ENCODE results near the gene ARL6IP5.

ARL6IP5 gene

GRCh38 chr3:69110941-69111546, 26.3 kb downstream of the ARL6IP5 start:
- no peak overlapping the region for H3K4me3 ChIP-seq (ENCODE audit: low read length)
- DNase-seq (ENCODE audit: low read depth, low spot score), result no peak

- DNase-seq (ENCODE audit: low read depth, low spot score), result no peak
- H3K4me3 ChIP-seq (ENCODE audit: low read length), result no peak overlapping the region
Observed at GRCh38 chr3:69113536-69113935, 28.8 kb downstream of the ARL6IP5 start.

GRCh38 chr3:69115731-69116130, 31.0 kb downstream of the ARL6IP5 start:
- no peak for DNase-seq (ENCODE audit: low read depth, low spot score)
- no peak overlapping the region for H3K4me3 ChIP-seq (ENCODE audit: low read length)

GRCh38 chr3:69116162-69116561, 31.4 kb downstream of the ARL6IP5 start:
- no peak for DNase-seq (ENCODE audit: low read depth, low spot score)
- no peak overlapping the region for H3K4me3 ChIP-seq (ENCODE audit: low read length)

GRCh38 chr3:69116897-69117296, 32.2 kb downstream of the ARL6IP5 start:
- H3K4me3 ChIP-seq (ENCODE audit: low read length), result no peak overlapping the region
- DNase-seq (ENCODE audit: low read depth, low spot score), result no peak

- no peak overlapping the region for H3K4me3 ChIP-seq (ENCODE audit: low read length)
- DNase-seq (ENCODE audit: low read depth, low spot score), result no peak
Observed at GRCh38 chr3:69118555-69118954, 33.8 kb downstream of the ARL6IP5 start.

- H3K4me3 ChIP-seq (ENCODE audit: low read length), result no peak overlapping the region
- DNase-seq (ENCODE audit: low read depth, low spot score), result no peak
Observed at GRCh38 chr3:69119138-69119537, 34.4 kb downstream of the ARL6IP5 start.

- no peak for DNase-seq (ENCODE audit: low read depth, low spot score)
- H3K4me3 ChIP-seq (ENCODE audit: low read length), result no peak overlapping the region
Observed at GRCh38 chr3:69119681-69120080, 34.9 kb downstream of the ARL6IP5 start.

GRCh38 chr3:69120879-69121464, 36.2 kb downstream of the ARL6IP5 start:
- no peak overlapping the region for H3K4me3 ChIP-seq (ENCODE audit: low read length)
- DNase-seq (ENCODE audit: low read depth, low spot score), result peak; percentile 88

- DNase-seq (ENCODE audit: low read depth, low spot score), result no peak
- H3K4me3 ChIP-seq (ENCODE audit: low read length), result no peak overlapping the region
Observed at GRCh38 chr3:69121513-69121912, 36.8 kb downstream of the ARL6IP5 start.

- H3K4me3 ChIP-seq (ENCODE audit: low read length), result no peak overlapping the region
- no peak for DNase-seq (ENCODE audit: low read depth, low spot score)
Observed at GRCh38 chr3:69121950-69122349, 37.2 kb downstream of the ARL6IP5 start.

- DNase-seq (ENCODE audit: low read depth, low spot score), result no peak
- H3K4me3 ChIP-seq (ENCODE audit: low read length), result no peak within 1 kb of the TSS
Observed at GRCh38 chr3:69122403-69122802, 37.7 kb downstream of the ARL6IP5 start, which contains the start of gene LMOD3. LMOD3 (minus strand) TSS chr3:69122595; CDS start chr3:69122386, 209 bp downstream.

- DNase-seq (ENCODE audit: low read depth, low spot score), result no peak
- H3K4me3 ChIP-seq (ENCODE audit: low read length), result no peak overlapping the region
Observed at GRCh38 chr3:69126216-69126615, 41.5 kb downstream of the ARL6IP5 start.

- no peak for DNase-seq (ENCODE audit: low read depth, low spot score)
- no peak overlapping the region for H3K4me3 ChIP-seq (ENCODE audit: low read length)
Observed at GRCh38 chr3:69126999-69127398, 42.3 kb downstream of the ARL6IP5 start.

GRCh38 chr3:69128509-69128908, 43.8 kb downstream of the ARL6IP5 start:
- H3K4me3 ChIP-seq (ENCODE audit: low read length), result no peak overlapping the region
- DNase-seq (ENCODE audit: low read depth, low spot score), result no peak

- DNase-seq (ENCODE audit: low read depth, low spot score), result no peak
- no peak overlapping the region for H3K4me3 ChIP-seq (ENCODE audit: low read length)
Observed at GRCh38 chr3:69129531-69129930, 44.8 kb downstream of the ARL6IP5 start.

- DNase-seq (ENCODE audit: low read depth, low spot score), result no peak
- H3K4me3 ChIP-seq (ENCODE audit: low read length), result no peak overlapping the region
Observed at GRCh38 chr3:69130689-69131088, 46.0 kb downstream of the ARL6IP5 start.

- H3K4me3 ChIP-seq (ENCODE audit: low read length), result no peak overlapping the region
- DNase-seq (ENCODE audit: low read depth, low spot score), result no peak
Observed at GRCh38 chr3:69137005-69137404, 52.3 kb downstream of the ARL6IP5 start.

- no peak overlapping the region for H3K4me3 ChIP-seq (ENCODE audit: low read length)
- DNase-seq (ENCODE audit: low read depth, low spot score), result no peak
Observed at GRCh38 chr3:69137412-69137811, 52.7 kb downstream of the ARL6IP5 start.

- H3K4me3 ChIP-seq (ENCODE audit: low read length), result no peak overlapping the region
- DNase-seq (ENCODE audit: low read depth, low spot score), result no peak
Observed at GRCh38 chr3:69141313-69141712, 56.6 kb downstream of the ARL6IP5 start.

- DNase-seq (ENCODE audit: low read depth, low spot score), result no peak
- no peak overlapping the region for H3K4me3 ChIP-seq (ENCODE audit: low read length)
Observed at GRCh38 chr3:69142090-69142489, 57.4 kb downstream of the ARL6IP5 start.
